Liver (tissue), 3 donors: ENCODE measurements around the gene DRGX.

Source experiments
- ATF3 ChIP-seq: IDR thresholded peaks from 2 replicates; pipeline ENCODE4 v1.6.1; 2016; ENCODE audit warnings: antibody characterized with exemption
- CTCF ChIP-seq: fragments of 150-350 bp; IDR thresholded peaks from 2 replicates; pipeline ENCODE4 v1.5.1; 2017; ENCODE audit warnings: improper control_type of control experiment, low read depth, low read length; ENCODE audit not compliant: missing input control
- JUND ChIP-seq, 2 donors: IDR thresholded peaks; 2 replicates each; pipeline ENCODE4 v1.6.1; 2016; ENCODE audit warnings: antibody characterized with exemption in 2 of 2
- MAX ChIP-seq: IDR thresholded peaks from 2 replicates; pipeline ENCODE4 v1.6.1; 2016; ENCODE audit warnings: antibody characterized with exemption
- NR2F2 ChIP-seq: IDR thresholded peaks from 2 replicates; pipeline ENCODE4 v1.6.1; 2016; ENCODE audit warnings: antibody characterized with exemption
- RAD21 ChIP-seq, 2 donors: IDR thresholded peaks; 2 replicates each; pipeline ENCODE4 v1.6.1; 2016; ENCODE audit warnings: antibody characterized with exemption in 2 of 2, mild to moderate bottlenecking in 2 of 2
- REST ChIP-seq: IDR thresholded peaks from 2 replicates; pipeline ENCODE4 v1.6.1; 2016; ENCODE audit warnings: antibody characterized with exemption, mild to moderate bottlenecking
- SP1 ChIP-seq: IDR thresholded peaks from 2 replicates; pipeline ENCODE4 v1.6.1; 2018; ENCODE audit warnings: antibody characterized with exemption, mild to moderate bottlenecking
- TAF1 ChIP-seq: conservative IDR thresholded peaks from 2 replicates; pipeline ENCODE4 v1.6.1; 2016; ENCODE audit warnings: antibody characterized with exemption, mild to moderate bottlenecking
- YY1 ChIP-seq: IDR thresholded peaks from 2 replicates; pipeline ENCODE4 v1.6.1; 2016; ENCODE audit warnings: antibody characterized with exemption, mild to moderate bottlenecking
- donor health status: healthy.
- donor health status: healthy.

GRCh38 chr10:49344840-49345239 lies 51.0 kb downstream of the DRGX start:
- TF ChIP-seq JUND (IDR thresholded peaks at IDR 0.05): no peak
- no peak for TF ChIP-seq CTCF
- TF ChIP-seq TAF1: no peak
- no peak for TF ChIP-seq RAD21 (IDR thresholded peaks at IDR 0.05)
- TF ChIP-seq YY1: no peak
- TF ChIP-seq MAX: no peak
- no peak for TF ChIP-seq ATF3
- TF ChIP-seq SP1: no peak
- TF ChIP-seq NR2F2: no peak
- no peak for TF ChIP-seq REST
